Stimulated activated CD8-positive, alpha-beta memory T cell treated with anti-CD3 and anti-CD28 coated beads, Interleukin-7, amount 100 ng/mL, for 48 hours (primary cell): ENCODE measurements around the gene PDCD2.
"Not testable (repeated sequence)": the region's sequence is repeated elsewhere in the genome, so short reads cannot be mapped to it uniquely, and the experiment has no call there.

Experiments used
- DNase-seq, 2 donors: peaks; one replicate each; pipeline ENCODE4 v3.0.0-alpha.2; 2020; ENCODE audit warnings: low read depth in 1 of 2; ENCODE audit errors: extremely low read depth in 1 of 2

The PDCD2 gene

DNA sequence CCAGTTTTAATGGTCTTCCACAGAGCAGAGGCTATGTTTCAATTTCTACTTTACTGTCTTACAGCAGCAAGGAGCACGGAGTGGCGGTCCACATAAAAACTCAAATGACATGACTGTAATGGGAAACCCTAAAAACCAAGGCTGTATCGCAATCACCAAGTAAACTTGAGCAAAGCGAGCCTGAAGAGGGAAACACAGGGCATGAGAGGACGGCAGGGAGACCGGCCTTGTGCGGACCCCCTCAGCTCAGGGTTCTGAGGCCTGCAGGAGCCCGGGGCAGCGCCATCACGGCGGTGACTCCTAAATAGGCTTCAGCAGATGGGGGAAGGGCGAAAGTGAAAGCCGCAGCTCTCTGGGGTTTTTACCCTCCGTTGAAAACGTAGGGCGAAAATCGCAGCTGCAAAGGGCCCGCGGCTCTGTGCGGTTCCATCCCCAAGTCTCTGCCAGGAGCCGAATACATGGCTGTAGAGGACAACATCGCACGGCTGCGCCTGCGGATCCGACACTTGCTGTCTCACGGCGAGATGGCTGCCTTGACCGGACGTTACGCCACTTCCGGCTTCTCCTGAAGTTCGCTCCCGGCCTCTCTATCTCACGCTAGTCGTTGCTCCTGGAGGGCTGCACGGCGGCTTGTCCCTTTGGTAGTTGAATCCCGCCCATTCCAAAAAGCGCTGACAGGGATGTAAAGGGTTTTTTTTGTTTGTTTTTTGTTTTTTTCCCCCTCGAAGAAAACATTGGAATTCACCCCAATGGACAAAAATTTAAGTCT is 31.5 kb downstream of the PDCD2 start, which contains the start of gene PSMB1:
PSMB1 (minus strand) TSS at position 543 of the 769 bp plus-strand sequence; CDS start at position 478, 65 bp downstream.
- peak; percentile 64 to 87 for DNase-seq

- DNase-seq, result no peak
Measured at GRCh38 chr6:170545405-170545804, 39.0 kb downstream of the PDCD2 start.

DNA sequence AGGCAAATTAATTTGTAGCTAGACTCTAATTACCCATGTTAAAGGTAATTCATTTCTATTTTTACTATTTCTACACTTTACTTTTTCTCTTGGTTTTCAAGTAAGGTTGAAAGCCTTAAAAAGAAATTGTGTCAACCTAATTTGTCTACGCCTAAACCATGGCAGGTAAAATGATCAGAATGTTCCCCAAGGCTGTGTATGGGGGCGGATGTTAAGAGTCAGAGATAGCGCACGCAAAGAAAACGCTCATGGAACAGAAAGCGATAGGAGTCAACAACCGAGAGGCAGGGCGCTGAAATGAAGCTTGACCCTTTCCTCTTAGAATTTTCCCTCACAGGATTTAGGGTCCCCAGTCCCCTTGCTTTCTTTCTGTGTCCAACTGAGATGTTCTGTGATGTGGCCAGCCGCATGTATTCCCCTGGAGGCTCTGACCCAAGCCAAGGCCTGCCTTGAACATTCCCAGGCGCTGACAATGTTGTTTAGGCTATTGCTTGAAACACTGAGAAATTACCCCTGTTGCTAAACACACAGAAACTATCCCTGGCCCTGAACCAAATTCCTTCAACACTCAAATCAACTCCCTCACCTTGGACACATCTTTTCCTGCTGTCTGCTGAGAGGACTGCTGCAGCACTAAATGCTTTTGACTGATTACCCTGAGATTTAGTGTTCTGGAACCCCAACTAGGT is 42.3 kb downstream of the PDCD2 start:
- no peak for DNase-seq

DNA sequence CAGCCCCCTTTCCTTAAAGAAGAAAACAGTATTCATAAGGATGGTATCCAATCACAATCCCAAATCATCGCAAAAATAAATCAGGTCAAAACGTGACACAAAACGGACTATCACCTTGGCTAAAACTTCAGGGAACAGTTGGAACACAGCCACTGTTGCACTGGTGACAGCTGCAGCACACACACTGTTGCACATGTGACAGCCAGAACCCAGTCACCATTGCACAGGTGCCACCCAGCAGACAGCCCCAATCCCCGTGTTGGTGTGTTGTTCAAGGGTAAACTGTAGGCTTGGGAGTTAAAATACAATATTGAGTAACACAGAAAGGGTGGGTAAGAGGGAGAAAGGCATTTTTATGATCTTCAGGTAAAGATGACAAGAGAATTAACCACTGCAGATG is 47.1 kb downstream of the PDCD2 start:
- no peak for DNase-seq

DNA sequence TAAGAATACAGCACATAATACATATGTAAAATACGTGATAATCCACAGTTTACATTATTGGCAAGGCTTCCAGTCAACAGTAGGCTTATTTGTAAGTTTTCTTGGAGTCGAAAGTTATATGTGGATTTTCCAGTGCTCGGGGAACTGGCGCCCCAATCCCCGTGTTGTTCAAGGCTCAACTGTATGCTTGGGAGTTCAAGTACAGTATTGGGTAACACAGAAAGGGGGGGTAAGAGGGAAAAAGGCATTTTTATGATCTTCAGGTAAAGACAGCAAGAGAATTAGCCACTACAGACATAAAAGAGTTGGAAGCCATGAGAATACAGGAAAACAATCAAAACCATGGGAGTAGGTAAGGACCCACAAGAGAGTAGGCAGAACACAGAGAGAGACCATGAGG is 47.8 kb downstream of the PDCD2 start:
- no peak for DNase-seq

DNA sequence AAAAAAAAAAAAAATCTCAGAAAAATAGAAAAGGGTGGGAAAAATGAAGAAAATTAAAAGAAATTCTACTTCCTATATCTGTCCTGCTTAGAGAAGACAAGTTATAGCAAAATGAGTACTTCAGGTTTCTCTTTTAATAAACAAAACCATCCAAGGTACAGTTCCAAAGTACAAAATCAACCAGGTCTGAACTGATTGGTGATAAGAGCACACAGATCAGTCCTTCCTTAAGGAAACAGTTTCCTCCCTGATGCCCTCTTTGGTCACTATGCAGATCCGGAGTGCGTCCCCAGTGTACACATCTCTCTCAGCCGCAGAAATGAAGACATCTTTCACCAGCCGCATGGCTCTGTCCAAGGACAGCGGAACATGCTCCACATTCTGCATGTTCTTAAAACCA is 49.4 kb downstream of the PDCD2 start:
- DNase-seq, result no peak

DNA sequence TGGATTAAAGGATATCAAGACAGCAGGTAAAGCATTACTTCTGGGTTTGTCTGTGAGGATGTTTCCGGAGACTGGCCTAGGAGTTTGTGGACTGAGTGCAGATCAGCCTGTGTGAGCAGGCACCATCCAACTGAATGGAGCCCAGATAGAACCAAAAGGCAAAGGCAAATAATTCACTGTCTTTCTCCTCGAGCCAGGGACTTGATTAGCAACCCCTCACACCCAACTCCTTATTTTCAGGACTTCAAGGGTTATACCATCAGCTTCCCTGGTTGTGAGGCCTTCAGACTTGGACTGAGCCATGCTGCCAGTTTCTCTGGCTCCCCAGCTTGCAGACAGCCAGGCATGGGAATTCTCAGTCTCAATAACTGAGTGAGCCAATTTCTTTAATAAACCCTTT is 50.6 kb downstream of the PDCD2 start:
- DNase-seq, result no peak

- no peak for DNase-seq
Measured at GRCh38 chr6:170532867-170533488, 51.5 kb downstream of the PDCD2 start.

DNA sequence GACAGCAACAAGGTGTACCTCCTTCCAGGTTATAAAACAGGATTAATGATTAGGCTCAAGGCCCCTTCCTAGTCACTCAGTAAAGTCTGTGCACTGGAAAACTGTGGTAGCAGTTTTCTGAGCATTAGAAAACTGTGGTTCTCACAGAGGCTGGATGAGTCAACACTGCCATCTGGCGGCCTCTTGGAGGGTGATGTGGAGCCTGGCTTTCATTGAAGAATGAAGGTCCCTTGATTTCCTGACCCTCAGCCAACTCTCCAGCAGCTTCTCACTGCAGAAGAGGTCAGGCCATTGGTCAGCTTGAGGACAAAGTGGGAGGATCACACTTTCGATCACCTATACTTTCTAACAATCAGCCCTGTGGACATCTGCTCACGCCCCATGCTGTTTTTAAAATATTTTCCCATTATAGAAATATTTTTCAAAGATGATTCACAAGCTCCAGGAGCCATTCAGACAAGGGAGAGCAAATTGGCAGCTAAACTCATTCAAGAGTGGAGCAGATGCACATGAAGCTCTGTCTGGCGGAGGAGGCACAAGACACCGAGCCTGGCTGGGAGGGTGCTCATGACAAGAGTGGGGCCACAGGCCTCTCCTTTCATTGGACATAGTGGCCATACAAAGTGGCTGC is 54.5 kb downstream of the PDCD2 start:
- DNase-seq, result peak in 1 of 2 donors; percentile 35

DNA sequence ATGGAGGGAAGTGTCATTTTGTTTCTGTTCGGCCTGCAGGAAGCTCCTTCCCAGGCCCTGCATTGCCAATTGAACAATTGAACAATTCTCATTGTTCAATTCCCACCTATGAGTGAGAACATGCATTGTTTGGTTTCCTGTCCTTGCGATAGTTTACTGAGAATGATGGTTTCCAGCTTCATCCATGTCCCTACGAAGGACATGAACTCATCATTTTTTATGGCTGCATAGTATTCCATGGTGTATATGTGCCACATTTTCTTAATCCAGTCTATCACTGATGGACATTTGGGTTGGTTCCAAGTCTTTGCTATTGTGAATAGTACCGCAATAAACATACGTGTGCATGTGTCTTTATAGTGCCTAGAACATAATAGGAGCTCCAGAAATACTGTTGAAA is 56.4 kb downstream of the PDCD2 start:
- DNase-seq, result not testable (repeated sequence)

DNA sequence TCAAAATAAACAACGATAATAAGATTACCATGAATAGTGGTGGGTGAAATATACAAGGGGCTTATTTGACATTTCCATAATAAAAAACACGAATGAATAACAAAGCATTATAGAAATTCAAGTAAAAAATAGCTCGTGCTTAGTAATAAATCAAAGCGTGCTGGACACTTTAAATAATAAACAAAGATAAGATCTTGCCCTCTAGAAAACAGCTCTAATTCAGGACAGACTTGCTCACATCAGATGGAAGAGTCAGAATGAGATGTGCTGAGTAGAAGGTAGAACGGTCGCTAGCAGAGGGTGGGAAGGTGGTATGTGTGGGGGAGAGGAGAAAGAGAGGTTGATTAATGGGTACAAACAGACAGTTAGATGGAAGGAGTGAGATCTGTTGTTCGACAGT is 58.6 kb downstream of the PDCD2 start:
- DNase-seq, result no peak
